Measurements from ENCODE around the gene CYTH4. TPM values are rescaled to one million over a fixed set of nuclear protein-coding genes. Genes with fewer than 3 reads are reported as not detected.

The CYTH4 gene
- total RNA-seq, 2 donors from 2014 or later: 1.5 to 5.9 TPM

DNA sequence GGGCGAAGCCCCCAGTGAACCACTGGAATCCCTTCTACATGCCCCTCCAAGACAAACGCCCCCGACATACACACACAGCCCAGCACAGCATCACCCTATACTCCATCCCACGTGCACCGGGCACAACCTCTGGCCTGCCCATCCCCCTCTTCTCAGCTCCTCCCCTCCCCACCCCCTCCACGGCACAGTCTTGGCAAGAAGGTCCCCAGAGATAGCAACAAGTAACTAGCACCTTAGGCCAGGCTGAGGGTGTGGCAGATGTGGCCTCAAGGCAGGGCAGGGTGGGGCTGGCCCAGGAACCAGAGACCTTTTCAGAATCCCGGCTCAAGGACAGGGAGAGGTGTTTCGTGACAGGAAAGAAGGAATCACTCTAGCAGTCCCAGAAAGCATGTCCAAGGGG lies 54.3 kb downstream of the CYTH4 start:
- TF ChIP-seq, protein P1, sequence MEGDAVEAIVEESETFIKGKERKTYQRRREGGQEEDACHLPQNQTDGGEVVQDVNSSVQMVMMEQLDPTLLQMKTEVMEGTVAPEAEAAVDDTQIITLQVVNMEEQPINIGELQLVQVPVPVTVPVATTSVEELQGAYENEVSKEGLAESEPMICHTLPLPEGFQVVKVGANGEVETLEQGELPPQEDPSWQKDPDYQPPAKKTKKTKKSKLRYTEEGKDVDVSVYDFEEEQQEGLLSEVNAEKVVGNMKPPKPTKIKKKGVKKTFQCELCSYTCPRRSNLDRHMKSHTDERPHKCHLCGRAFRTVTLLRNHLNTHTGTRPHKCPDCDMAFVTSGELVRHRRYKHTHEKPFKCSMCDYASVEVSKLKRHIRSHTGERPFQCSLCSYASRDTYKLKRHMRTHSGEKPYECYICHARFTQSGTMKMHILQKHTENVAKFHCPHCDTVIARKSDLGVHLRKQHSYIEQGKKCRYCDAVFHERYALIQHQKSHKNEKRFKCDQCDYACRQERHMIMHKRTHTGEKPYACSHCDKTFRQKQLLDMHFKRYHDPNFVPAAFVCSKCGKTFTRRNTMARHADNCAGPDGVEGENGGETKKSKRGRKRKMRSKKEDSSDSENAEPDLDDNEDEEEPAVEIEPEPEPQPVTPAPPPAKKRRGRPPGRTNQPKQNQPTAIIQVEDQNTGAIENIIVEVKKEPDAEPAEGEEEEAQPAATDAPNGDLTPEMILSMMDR (IDR thresholded peaks at IDR 0.05): no peak
- Histone ChIP-seq H3K9me3 (no peaks in the 10 kb centered on the region), H3K4me1 (peaks cover 0 to 11% of the 10 kb centered on the region in 2 donors), H3K27ac (no peak overlapping the region), H3K36me3 (no peaks in the 10 kb centered on the region), H3K4me3 (no peak overlapping the region), H3K27me3 (peaks cover 14 to 37% of the 10 kb centered on the region in 2 donors)
- no peak for DNase-seq (ENCODE audit: low spot score)

GRCh38 chr22:37337204-37337943 lies 55.1 kb downstream of the CYTH4 start:
- Histone ChIP-seq H3K27ac (no peak overlapping the region), H3K27me3 (peaks cover 14 to 37% of the 10 kb centered on the region in 2 donors), H3K4me1 (peaks cover 0 to 11% of the 10 kb centered on the region in 2 donors), H3K36me3 (no peaks in the 10 kb centered on the region), H3K9me3 (no peaks in the 10 kb centered on the region), H3K4me3 (no peak overlapping the region)
- TF ChIP-seq, protein P1 (IDR thresholded peaks at IDR 0.05): no peak
- no peak for DNase-seq (ENCODE audit: low spot score)

- Histone ChIP-seq H3K4me3 (no peak overlapping the region), H3K9me3 (no peaks in the 10 kb centered on the region), H3K27ac (no peak overlapping the region), H3K36me3 (no peaks in the 10 kb centered on the region), H3K27me3 (peaks cover 14 to 24% of the 10 kb centered on the region in 2 donors), H3K4me1 (peaks cover 0 to 11% of the 10 kb centered on the region in 2 donors)
- no peak for DNase-seq (ENCODE audit: low spot score)
- TF ChIP-seq, protein P1 (IDR thresholded peaks at IDR 0.05): no peak
Measured at GRCh38 chr22:37338539-37339246, 56.4 kb downstream of the CYTH4 start.

- DNase-seq (ENCODE audit: low spot score): no peak
- Histone ChIP-seq H3K27ac (no peak overlapping the region), H3K36me3 (no peaks in the 10 kb centered on the region), H3K4me3 (no peak overlapping the region), H3K9me3 (no peaks in the 10 kb centered on the region), H3K27me3 (peaks cover 0 to 7% of the 10 kb centered on the region in 2 donors), H3K4me1 (no peaks in the 10 kb centered on the region)
- TF ChIP-seq, protein P1 (IDR thresholded peaks at IDR 0.05): no peak
Measured at GRCh38 chr22:37340331-37341262, 58.3 kb downstream of the CYTH4 start.

- Histone ChIP-seq H3K4me1 (peaks cover 0 to 8% of the 10 kb centered on the region in 2 donors), H3K27me3 (peaks cover 0 to 4% of the 10 kb centered on the region in 2 donors), H3K27ac (no peak overlapping the region), H3K36me3 (no peaks in the 10 kb centered on the region), H3K4me3 (no peak overlapping the region), H3K9me3 (no peaks in the 10 kb centered on the region)
- DNase-seq (ENCODE audit: low spot score): no peak
- TF ChIP-seq, protein P1 (IDR thresholded peaks at IDR 0.05): no peak
Measured at GRCh38 chr22:37342065-37342464, 59.8 kb downstream of the CYTH4 start.

Measured in right atrium auricular region (tissue), 2 donors.